CD4-positive, alpha-beta T cell (primary cell): ENCODE results near the gene RUFY4. TPM values are rescaled to one million over a fixed set of nuclear protein-coding genes. Genes with fewer than 3 reads are reported as not detected.

Source experiments
- ATAC-seq: fragments of 200-7000 bp; cut with Tn5 transposase; one replicate; pipeline ENCODE4 v1.10.0; 2022; ENCODE audit warnings: mild to moderate bottlenecking; ENCODE audit not compliant: poor library complexity
- CTCF ChIA-PET: fragments of 350-600 bp; sonication (Branson Sonifier 250); formaldehyde crosslinking; loops from one replicate; lab custom pipeline; 2021; ENCODE audit warnings: antibody characterized with exemption, inconsistent platforms; lab: Charles Lee
- POLR2A ChIA-PET: fragments of 350-600 bp; sonication (Branson Sonifier 250); formaldehyde crosslinking; loops from one replicate; lab custom pipeline; 2021; ENCODE audit warnings: antibody characterized with exemption, inconsistent platforms; lab: Charles Lee
- DNase-seq, 14 experiments: peaks; one replicate each; pipeline ENCODE4 v3.0.0-alpha.2; 2013 to 2020; ENCODE audit warnings: mixed read lengths in 2 of 14
- H3K27ac ChIP-seq, 2 donors: one replicate each; pipeline versions ENCODE4 v1.5.1 to v1.7.0; 2013; ENCODE audit warnings: low read length in 2 of 2, low read depth in 1 of 2, mild to moderate bottlenecking in 1 of 2
- H3K27me3 ChIP-seq, 2 experiments: 1 replicate in 1 of 2; 2 replicates in 1 of 2; pipeline versions ENCODE4 v1.6.1 to v1.7.0; 2013; ENCODE audit warnings: low read length in 2 of 2, control low read depth in 1 of 2, mild to moderate bottlenecking in 1 of 2, moderate library complexity in 1 of 2; ENCODE audit not compliant: insufficient read depth in 2 of 2, control insufficient read depth in 1 of 2
- H3K36me3 ChIP-seq: one replicate; pipeline ENCODE4 v1.6.1; 2013; ENCODE audit warnings: low read length, control low read depth; ENCODE audit not compliant: insufficient read depth
- H3K4me1 ChIP-seq: one replicate; pipeline ENCODE4 v1.6.1; 2013; ENCODE audit warnings: low read length, control low read depth; ENCODE audit not compliant: insufficient read depth
- H3K4me3 ChIP-seq: one replicate; pipeline ENCODE4 v1.5.1; 2013; ENCODE audit warnings: mild to moderate bottlenecking, low read length, moderate library complexity
- H3K9me3 ChIP-seq, 2 experiments: 1 replicate in 1 of 2; 2 replicates in 1 of 2; pipeline versions ENCODE4 v1.6.1 to v1.7.0; 2013; ENCODE audit warnings: low read length in 2 of 2, mild to moderate bottlenecking in 2 of 2, control low read depth in 1 of 2, moderate library complexity in 1 of 2; ENCODE audit not compliant: control insufficient read depth in 1 of 2, insufficient read depth in 1 of 2
- H3K27ac Mint-ChIP-seq: one replicate; pipeline ENCODE4 v1.8.0; 2020; ENCODE audit warnings: mixed read lengths
- H3K27me3 Mint-ChIP-seq: one replicate; pipeline ENCODE4 v1.8.0; 2021; ENCODE audit warnings: mixed read lengths
- H3K36me3 Mint-ChIP-seq: one replicate; pipeline ENCODE4 v1.8.0; 2021; ENCODE audit warnings: low read depth, mixed read lengths
- H3K4me1 Mint-ChIP-seq: one replicate; pipeline ENCODE4 v1.8.0; 2021; ENCODE audit warnings: low read depth, mixed read lengths
- H3K4me3 Mint-ChIP-seq: one replicate; pipeline ENCODE4 v1.8.0; 2020; ENCODE audit warnings: mild to moderate bottlenecking, mixed read lengths
- H3K9me3 Mint-ChIP-seq: one replicate; pipeline ENCODE4 v1.8.0; 2020; ENCODE audit warnings: mixed read lengths
- intact Hi-C, 2 experiments: fragments of 100-400 bp; cut with DNase I in 1 of 2; cut with micrococcal nuclease in 1 of 2; formaldehyde crosslinking; loops; one replicate each; pipeline versions ENCODE4 v1.15.1 to v1.9.0; 2023 to 2025; cut with DNase I, micrococcal nuclease
- total RNA-seq, 174 experiments: library from RNA in 2 of 174; stranded (reverse) in 2 of 174; gene quantifications; one replicate each; pipeline ENCODE4 v1.2.3 and lab custom pipeline; 2021 to 2026
- TF ChIP-seq, protein P1 (sequence below): fragments of 200-600 bp; IDR thresholded peaks from one replicate; pipeline ENCODE4 v1.8.0; 2022; ENCODE audit warnings: antibody characterized with exemption, mild to moderate bottlenecking

RUFY4 gene
- total RNA-seq, 2 experiments from 2014 or later = 0.78 to 0.85 TPM

DNA sequence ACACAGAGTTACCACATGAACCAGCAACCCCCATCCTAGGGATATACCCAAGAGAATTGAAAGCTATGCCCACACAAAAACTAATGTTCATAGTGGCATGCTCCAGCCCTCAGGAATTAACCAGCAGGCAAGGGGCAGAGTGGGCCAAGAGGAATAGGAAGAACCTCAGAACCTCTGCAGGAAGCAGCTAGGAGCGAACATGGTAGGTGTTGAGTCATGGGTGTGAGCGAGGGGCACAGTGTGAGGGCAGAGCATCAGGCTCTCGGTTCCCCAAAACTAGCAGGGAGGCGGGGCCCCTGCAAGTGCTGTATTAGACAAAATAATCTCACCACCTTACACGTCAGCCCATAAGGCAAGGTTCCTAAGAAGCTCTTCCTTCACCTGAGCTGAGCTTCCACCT, 5.6 kb upstream of the RUFY4 start:
- peaks cover 2% of the 10 kb centered on the region for H3K4me1 ChIP-seq
- H3K4me1 Mint-ChIP-seq = peaks cover under 1% of the 10 kb centered on the region
- no peaks in the 10 kb centered on the region for H3K9me3 Mint-ChIP-seq
- no peak overlapping the region for H3K4me3 ChIP-seq
- no peak overlapping the region for H3K4me3 Mint-ChIP-seq
- peaks cover 30% of the 10 kb centered on the region for H3K27me3 Mint-ChIP-seq
- TF ChIP-seq, protein P1, sequence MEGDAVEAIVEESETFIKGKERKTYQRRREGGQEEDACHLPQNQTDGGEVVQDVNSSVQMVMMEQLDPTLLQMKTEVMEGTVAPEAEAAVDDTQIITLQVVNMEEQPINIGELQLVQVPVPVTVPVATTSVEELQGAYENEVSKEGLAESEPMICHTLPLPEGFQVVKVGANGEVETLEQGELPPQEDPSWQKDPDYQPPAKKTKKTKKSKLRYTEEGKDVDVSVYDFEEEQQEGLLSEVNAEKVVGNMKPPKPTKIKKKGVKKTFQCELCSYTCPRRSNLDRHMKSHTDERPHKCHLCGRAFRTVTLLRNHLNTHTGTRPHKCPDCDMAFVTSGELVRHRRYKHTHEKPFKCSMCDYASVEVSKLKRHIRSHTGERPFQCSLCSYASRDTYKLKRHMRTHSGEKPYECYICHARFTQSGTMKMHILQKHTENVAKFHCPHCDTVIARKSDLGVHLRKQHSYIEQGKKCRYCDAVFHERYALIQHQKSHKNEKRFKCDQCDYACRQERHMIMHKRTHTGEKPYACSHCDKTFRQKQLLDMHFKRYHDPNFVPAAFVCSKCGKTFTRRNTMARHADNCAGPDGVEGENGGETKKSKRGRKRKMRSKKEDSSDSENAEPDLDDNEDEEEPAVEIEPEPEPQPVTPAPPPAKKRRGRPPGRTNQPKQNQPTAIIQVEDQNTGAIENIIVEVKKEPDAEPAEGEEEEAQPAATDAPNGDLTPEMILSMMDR = no peak
- no peaks in the 10 kb centered on the region for H3K9me3 ChIP-seq
- no peak overlapping the region for H3K27ac Mint-ChIP-seq
- ATAC-seq (peak; percentile 8), DNase-seq (peak in 3 of 14 experiments; percentile 15 to 60 (median 58))
- H3K27me3 ChIP-seq = peaks cover 8 to 10% of the 10 kb centered on the region in 2 experiments
- ChIA-PET POLR2A (no interaction called here), CTCF (no interaction called here)
- no peak overlapping the region for H3K27ac ChIP-seq
- no peaks in the 10 kb centered on the region for H3K36me3 Mint-ChIP-seq
- no peaks in the 10 kb centered on the region for H3K36me3 ChIP-seq
- intact Hi-C loops = no loop called here

GRCh38 chr2:218063896-218064295, 5.2 kb upstream of the RUFY4 start:
- ATAC-seq (no peak), DNase-seq (no peak)
- no peak overlapping the region for H3K4me3 ChIP-seq
- Mint-ChIP-seq H3K4me1 (peaks cover 5% of the 10 kb centered on the region), H3K4me3 (no peak overlapping the region), H3K27me3 (peaks cover 30% of the 10 kb centered on the region), H3K9me3 (no peaks in the 10 kb centered on the region), H3K27ac (no peak overlapping the region), H3K36me3 (no peaks in the 10 kb centered on the region)
- peaks cover 5% of the 10 kb centered on the region for H3K4me1 ChIP-seq
- H3K27ac ChIP-seq = no peak overlapping the region
- intact Hi-C loops = no loop called here
- peaks cover 8 to 10% of the 10 kb centered on the region in 2 experiments for H3K27me3 ChIP-seq
- TF ChIP-seq, protein P1 = no peak
- CTCF ChIA-PET = no interaction called here
- H3K36me3 ChIP-seq = no peaks in the 10 kb centered on the region
- no peaks in the 10 kb centered on the region for H3K9me3 ChIP-seq
- POLR2A ChIA-PET = no interaction called here

GRCh38 chr2:218065239-218066006, 3.6 kb upstream of the RUFY4 start:
- ChIA-PET POLR2A (no interaction called here), CTCF (no interaction called here)
- Mint-ChIP-seq H3K27me3 (peaks cover 20% of the 10 kb centered on the region), H3K4me3 (no peak overlapping the region), H3K36me3 (no peaks in the 10 kb centered on the region), H3K4me1 (peaks cover 9% of the 10 kb centered on the region), H3K27ac (no peak overlapping the region), H3K9me3 (no peaks in the 10 kb centered on the region)
- intact Hi-C loops = no loop called here
- peaks cover 11% of the 10 kb centered on the region for H3K4me1 ChIP-seq
- H3K4me3 ChIP-seq = no peak overlapping the region
- H3K9me3 ChIP-seq = no peaks in the 10 kb centered on the region
- no peak for ATAC-seq
- DNase-seq = no peak
- H3K27me3 ChIP-seq = peaks cover 7 to 10% of the 10 kb centered on the region in 2 experiments
- no peak overlapping the region for H3K27ac ChIP-seq
- TF ChIP-seq, protein P1 = no peak
- H3K36me3 ChIP-seq = no peaks in the 10 kb centered on the region
